PC-3 (cell line): ENCODE results near the gene HDAC9. TPM values are rescaled to one million over a fixed set of nuclear protein-coding genes. Genes with fewer than 3 reads are reported as not detected.

Experiments
- ATAC-seq: fragments of 200-7000 bp; cut with Tn5 transposase; 2 replicates; pipeline ENCODE4 v1.9.1; 2020; ENCODE audit warnings: mild to moderate bottlenecking, moderate library complexity
- BruUV-seq: library from RNA; stranded (reverse); fragments of 400-500 nt; replicated peaks from 2 replicates; lab custom pipeline; 2021; lab: Mats Ljungman, UMichigan
- CTCF ChIA-PET: fragments of 300-600 bp; sonication (Branson Sonifier 250); formaldehyde crosslinking; loops from one replicate; lab custom pipeline; 2022; ENCODE audit warnings: antibody characterized with exemption; lab: Charles Lee
- POLR2A ChIA-PET: fragments of 300-600 bp; sonication (Branson Sonifier 250); formaldehyde crosslinking; loops from one replicate; lab custom pipeline; 2022; ENCODE audit warnings: antibody characterized with exemption; ENCODE audit not compliant: unreplicated experiment; lab: Charles Lee
- DNase-seq: peaks from one replicate; pipeline ENCODE4 v3.0.0-alpha.2; 2015
- H2AFZ ChIP-seq: fragments of 300-600 bp; sonication (generic); 2 replicates; pipeline ENCODE4 v1.6.0; 2016; ENCODE audit warnings: antibody characterized with exemption, low read length
- H3F3A ChIP-seq: fragments of 300-600 bp; sonication (generic); one replicate; pipeline ENCODE4 v1.6.0; 2017; ENCODE audit warnings: antibody characterized with exemption, low read length, control low read depth, mild to moderate bottlenecking; ENCODE audit not compliant: unreplicated experiment
- H3K27ac ChIP-seq: fragments of 300-600 bp; sonication (generic); 2 replicates; pipeline ENCODE4 v1.5.1; 2016; ENCODE audit warnings: mild to moderate bottlenecking, low read length
- H3K27me3 ChIP-seq: fragments of 300-600 bp; sonication (generic); 2 replicates; pipeline ENCODE4 v1.6.1; 2016; ENCODE audit warnings: low read length, mixed read lengths
- H3K36me3 ChIP-seq: fragments of 300-600 bp; sonication (generic); 2 replicates; pipeline ENCODE4 v1.6.1; 2016; ENCODE audit warnings: low read depth, mixed run types, low read length, mixed read lengths
- H3K4me1 ChIP-seq: fragments of 300-600 bp; sonication (generic); 2 replicates; pipeline ENCODE4 v1.5.1; 2016; ENCODE audit warnings: low read length; ENCODE audit not compliant: insufficient read depth
- H3K4me2 ChIP-seq: fragments of 300-600 bp; sonication (generic); 2 replicates; pipeline ENCODE4 v1.6.0; 2016; ENCODE audit warnings: low read length
- H3K4me3 ChIP-seq: fragments of 300-600 bp; sonication (generic); 2 replicates; pipeline ENCODE4 v1.5.1; 2016; ENCODE audit warnings: mild to moderate bottlenecking, low read length, mixed read lengths
- H3K79me2 ChIP-seq: fragments of 300-600 bp; sonication (generic); 2 replicates; pipeline ENCODE4 v1.6.1; 2017; ENCODE audit warnings: low read length, mixed read lengths
- H3K9ac ChIP-seq: fragments of 300-600 bp; sonication (generic); 2 replicates; pipeline ENCODE4 v1.6.0; 2016; ENCODE audit warnings: mild to moderate bottlenecking, low read length
- H3K9me2 ChIP-seq: fragments of 300-600 bp; sonication (generic); replicated peaks from 2 replicates; pipeline ENCODE4 v1.6.1; 2016; ENCODE audit warnings: mixed run types, low read length, mixed read lengths
- H3K9me3 ChIP-seq: fragments of 300-600 bp; sonication (generic); 2 replicates; pipeline ENCODE4 v1.6.1; 2016; ENCODE audit warnings: low read length, mixed read lengths
- H4K20me1 ChIP-seq: fragments of 300-600 bp; sonication (generic); 2 replicates; pipeline ENCODE4 v1.6.1; 2016; ENCODE audit warnings: low read length, mixed read lengths
- CTCF ChIP-seq: fragments of 300-600 bp; sonication (generic); conservative IDR thresholded peaks from 2 replicates; pipeline ENCODE4 v1.5.1; 2017; ENCODE audit warnings: antibody characterized with exemption, low read depth, mild to moderate bottlenecking, low read length
- EZH2 ChIP-seq: fragments of 300-600 bp; sonication (generic); IDR thresholded peaks from one replicate; pipeline ENCODE4 v1.6.1; 2017; ENCODE audit warnings: antibody characterized with exemption, mild to moderate bottlenecking, low read length; ENCODE audit not compliant: unreplicated experiment
- EZH2phosphoT487 ChIP-seq: fragments of 300-600 bp; sonication (generic); IDR thresholded peaks from 2 replicates; pipeline ENCODE4 v1.6.1; 2018; ENCODE audit warnings: mild to moderate bottlenecking, antibody characterized with exemption, low read length, borderline replicate concordance
- intact Hi-C: fragments of 100-400 bp; cut with micrococcal nuclease; formaldehyde crosslinking; loops from 2 replicates; pipeline ENCODE4 v1.9.0; 2023
- total RNA-seq: library from RNA; depleted of rRNA; stranded (reverse); fragments of >200 nt; gene quantifications from 2 replicates; pipeline ENCODE4 v1.2.3, GENCODE V29; 2014

The HDAC9 gene
- total RNA-seq, 1 experiment from 2014 or later, result 7.8 TPM

- no peaks in the 10 kb centered on the region for H3K27me3 ChIP-seq
- no peaks in the 10 kb centered on the region for H3F3A ChIP-seq
- intact Hi-C loops, result loop anchor here (10.0 kb wide), 1 partner anchor 283 kb away; no protein-coding TSS in a partner anchor
- H3K36me3 ChIP-seq, result no peaks in the 10 kb centered on the region
- no peaks in the 10 kb centered on the region for H3K9me2 ChIP-seq
- no peak overlapping the region for H3K9ac ChIP-seq
- H3K79me2 ChIP-seq, result no peaks in the 10 kb centered on the region
- H2AFZ ChIP-seq, result no peak overlapping the region
- ATAC-seq, result no peak
- no peak for DNase-seq
- no peak overlapping the region for H3K27ac ChIP-seq
- no peaks in the 10 kb centered on the region for H3K9me3 ChIP-seq
- TF ChIP-seq CTCF (no peak), EZH2 (no peak), EZH2phosphoT487 (no peak)
- no peak overlapping the region for H3K4me2 ChIP-seq
- CTCF ChIA-PET, result no interaction called here
- POLR2A ChIA-PET, result interaction anchor here (0.6 kb wide), 1 partner anchor 44 kb away, joined by 3 read pairs; no protein-coding TSS in a partner anchor
- BruUV-seq, result no TSS peak
- H3K4me1 ChIP-seq, result peaks cover 26% of the 10 kb centered on the region
- no peak overlapping the region for H3K4me3 ChIP-seq
- no peaks in the 10 kb centered on the region for H4K20me1 ChIP-seq
These were observed 276.5 kb downstream of the HDAC9 start for GRCh38 chr7:18771834-18772566.

- CTCF ChIA-PET, result no interaction called here
- DNase-seq (no peak), ATAC-seq (no peak)
- no peaks in the 10 kb centered on the region for H3K79me2 ChIP-seq
- H3K4me2 ChIP-seq, result no peak overlapping the region
- H3K9me3 ChIP-seq, result no peaks in the 10 kb centered on the region
- H3K27me3 ChIP-seq, result no peaks in the 10 kb centered on the region
- POLR2A ChIA-PET, result interaction anchor here (0.6 kb wide), 1 partner anchor 44 kb away, joined by 3 read pairs; no protein-coding TSS in a partner anchor
- no peaks in the 10 kb centered on the region for H3K36me3 ChIP-seq
- intact Hi-C loops, result loop anchor here (10.0 kb wide), 1 partner anchor 282 kb away; no protein-coding TSS in a partner anchor
- H3K27ac ChIP-seq, result no peak overlapping the region
- H3F3A ChIP-seq, result no peaks in the 10 kb centered on the region
- H3K4me3 ChIP-seq, result no peak overlapping the region
- H3K9ac ChIP-seq, result no peak overlapping the region
- H3K9me2 ChIP-seq, result no peaks in the 10 kb centered on the region
- peaks cover 26% of the 10 kb centered on the region for H3K4me1 ChIP-seq
- no TSS peak for BruUV-seq
- H2AFZ ChIP-seq, result no peak overlapping the region
- H4K20me1 ChIP-seq, result no peaks in the 10 kb centered on the region
- no peak for TF ChIP-seq EZH2
- TF ChIP-seq EZH2phosphoT487, result no peak
- no peak for TF ChIP-seq CTCF
These were observed 277.0 kb downstream of the HDAC9 start for GRCh38 chr7:18772567-18772965.

- Histone ChIP-seq H2AFZ (no peak overlapping the region), H3K4me2 (no peak overlapping the region), H3K27me3 (no peaks in the 10 kb centered on the region), H3K27ac (no peak overlapping the region), H3K9me2 (no peaks in the 10 kb centered on the region), H3K4me1 (no peaks in the 10 kb centered on the region), H3K9me3 (no peaks in the 10 kb centered on the region), H3K4me3 (no peak overlapping the region), H3F3A (no peaks in the 10 kb centered on the region), H4K20me1 (no peaks in the 10 kb centered on the region), H3K9ac (no peak overlapping the region), H3K36me3 (no peaks in the 10 kb centered on the region), H3K79me2 (no peaks in the 10 kb centered on the region)
- DNase-seq (no peak), ATAC-seq (no peak)
- intact Hi-C loops, result loop anchor here (10.0 kb wide), 1 partner anchor 277 kb away; no protein-coding TSS in a partner anchor
- BruUV-seq, result no TSS peak
- ChIA-PET POLR2A (no interaction called here), CTCF (no interaction called here)
- TF ChIP-seq CTCF (no peak), EZH2phosphoT487 (no peak), EZH2 (no peak)
These were observed 281.8 kb downstream of the HDAC9 start for GRCh38 chr7:18777314-18777713.
